K562 (cell line): ENCODE measurements around the gene SKAP1. TPM values are rescaled to one million over a fixed set of nuclear protein-coding genes. Genes with fewer than 3 reads are reported as not detected.

Source experiments
- ATAC-seq: fragments of 200-7000 bp; cut with Tn5 transposase; 3 replicates; pipeline ENCODE4 v1.9.1; 2020; ENCODE audit warnings: moderate library complexity
- BruUV-seq: library from RNA; stranded (reverse); fragments of 400-500 nt; replicated peaks from 2 replicates; lab custom pipeline; 2021; lab: Mats Ljungman, UMichigan
- CTCF ChIA-PET: fragments of 300-600 bp; formaldehyde crosslinking; extraction: SDS; loops from one replicate; lab custom pipeline; 2021; ENCODE audit warnings: low intra/inter-chr PET ratio; lab: Yijun Ruan, JAX
- POLR2A ChIA-PET: fragments of 300-600, 350-650 bp; sonication (Branson Sonifier 250); formaldehyde crosslinking; extraction: SDS; loops from one replicate; lab custom pipeline; 2021; ENCODE audit warnings: antibody characterized with exemption, inconsistent platforms; lab: Yijun Ruan, JAX
- DNase-seq, 4 experiments: peaks; one replicate each; pipeline versions ENCODE4 v3.0.0 to v3.0.0-alpha.2; 2011 to 2018; ENCODE audit warnings: low spot score in 3 of 4, mixed read lengths in 3 of 4; ENCODE audit errors: extremely low read depth in 1 of 4
- FAIRE-seq: peaks from 2 replicates; lab custom pipeline; 2011; peaks lifted over from hg19 to GRCh38; lab: Jason Lieb, UNC
- H2AFZ ChIP-seq: 2 replicates; pipeline ENCODE4 v1.6.0; 2011; ENCODE audit warnings: low read depth, low read length, control low read depth, inconsistent platforms
- H3K27ac ChIP-seq: fragments of 200-600 bp; 3 replicates; pipeline ENCODE4 v1.8.0; 2011; ENCODE audit warnings: low read depth, mild to moderate bottlenecking, control low read depth, inconsistent platforms, low read length, moderate library complexity, mixed read lengths; ENCODE audit errors: extremely low read depth
- H3K27me3 ChIP-seq, 2 experiments: fragments of 300-600 bp in 1 of 2; 2 replicates in 1 of 2; 3 replicates in 1 of 2; pipeline versions ENCODE4 v1.6.0 to v1.8.0; 2011; ENCODE audit warnings: inconsistent platforms in 2 of 2, low read length in 2 of 2, mild to moderate bottlenecking in 1 of 2, mixed read lengths in 1 of 2, moderate library complexity in 1 of 2; ENCODE audit not compliant: control insufficient read depth in 2 of 2, insufficient read depth in 2 of 2
- H3K36me3 ChIP-seq: fragments of 300-600 bp; 3 replicates; pipeline ENCODE4 v1.8.0; 2011; ENCODE audit warnings: mild to moderate bottlenecking, low read length, inconsistent platforms; ENCODE audit not compliant: control insufficient read depth, insufficient read depth
- H3K4me1 ChIP-seq, 2 experiments: fragments of 200-600 bp in 1 of 2; replicated peaks in 1 of 2; 2 replicates in 1 of 2; 3 replicates in 1 of 2; pipeline versions ENCODE4 v1.5.1 to v1.8.0; 2011; ENCODE audit warnings: inconsistent platforms in 2 of 2, low read length in 2 of 2, mild to moderate bottlenecking in 1 of 2, mixed read lengths in 1 of 2, moderate library complexity in 1 of 2; ENCODE audit not compliant: control insufficient read depth in 2 of 2, insufficient read depth in 2 of 2
- H3K4me2 ChIP-seq: 2 replicates; pipeline ENCODE4 v1.6.1; 2011; ENCODE audit warnings: low read length, control low read depth, inconsistent platforms, mixed read lengths; ENCODE audit not compliant: insufficient read depth
- H3K4me3 ChIP-seq: fragments of 200-600 bp; sonication (generic), shearing (Covaris generic); 2 replicates; pipeline ENCODE4 v1.5.1; 2016; ENCODE audit warnings: control low read depth, inconsistent platforms
- H3K79me2 ChIP-seq: fragments of 200-600 bp; 3 replicates; pipeline ENCODE4 v1.8.0; 2011; ENCODE audit warnings: low read length, inconsistent platforms; ENCODE audit not compliant: control insufficient read depth, insufficient read depth
- H3K9ac ChIP-seq, 2 experiments: 2 replicates each; pipeline versions ENCODE4 v1.6.0 to v1.6.1; 2011; ENCODE audit warnings: low read depth in 2 of 2, low read length in 2 of 2, control low read depth in 1 of 2, inconsistent platforms in 1 of 2, mild to moderate bottlenecking in 1 of 2, mixed read lengths in 1 of 2; ENCODE audit not compliant: insufficient read depth in 1 of 2
- H3K9me1 ChIP-seq: one replicate; pipeline ENCODE4 v1.6.0; 2011; ENCODE audit warnings: inconsistent platforms, mild to moderate bottlenecking, low read length, moderate library complexity; ENCODE audit not compliant: control insufficient read depth, insufficient read depth
- H3K9me3 ChIP-seq: replicated peaks from 2 replicates; pipeline ENCODE4 v1.5.1; 2011; ENCODE audit warnings: low read depth, low read length, inconsistent platforms; ENCODE audit not compliant: control insufficient read depth, insufficient read depth
- H4K20me1 ChIP-seq: replicated peaks from 2 replicates; pipeline ENCODE4 v1.6.1; 2011; ENCODE audit warnings: low read length, inconsistent platforms, mixed read lengths; ENCODE audit not compliant: control insufficient read depth, insufficient read depth
- BRD9 ChIP-seq: fragments of 450-650 bp; IDR thresholded peaks from 2 replicates; pipeline ENCODE4 v1.6.1; 2018; ENCODE audit warnings: low read depth; ENCODE audit not compliant: partially characterized antibody
- FOS ChIP-seq: IDR thresholded peaks from 3 replicates; pipeline ENCODE4 v1.6.1; 2011; ENCODE audit not compliant: insufficient read length; ENCODE audit errors: extremely low read depth
- NR2C2 ChIP-seq, 2 experiments: fragments of 200-800 bp in 1 of 2; sonication (Bioruptor generic) in 1 of 2; sonication (generic) in 1 of 2; formaldehyde crosslinking in 1 of 2; IDR thresholded peaks; 2 replicates each; pipeline versions ENCODE4 v1.6.1 to v1.8.0; 2016 to 2022; ENCODE audit warnings: mild to moderate bottlenecking in 1 of 2, missing compliant biosample characterization in 1 of 2, missing genetic modification characterization in 1 of 2, missing genetic modification reagents in 1 of 2
- TAF9B ChIP-seq: fragments of 450-650 bp; IDR thresholded peaks from 2 replicates; pipeline ENCODE4 v1.6.1; 2018; ENCODE audit warnings: mild to moderate bottlenecking; ENCODE audit not compliant: partially characterized antibody
- ZBTB43 ChIP-seq: sonication (generic); formaldehyde crosslinking; IDR thresholded peaks from 2 replicates; pipeline ENCODE4 v1.8.0; 2023; ENCODE audit warnings: mild to moderate bottlenecking, missing genetic modification reagents
- ZKSCAN1 ChIP-seq: fragments of 150-350 bp; IDR thresholded peaks from 2 replicates; pipeline ENCODE4 v1.6.1; 2016; ENCODE audit warnings: low read depth, low read length
- ZNF830 ChIP-seq: fragments of 250-450 bp; sonication (Bioruptor Pico); IDR thresholded peaks from 2 replicates; pipeline ENCODE4 v1.5.0; 2021; ENCODE audit warnings: mild to moderate bottlenecking
- WGBS: fragments of 100-300 bp; shearing (Covaris generic); methylation state at CpG from one replicate; pipeline ENCODE4 v1.1.6; 2016; ENCODE audit warnings: low coverage, mixed read lengths; ENCODE audit not compliant: insufficient coverage; ENCODE audit errors: missing lambda C conversion rate; 5-methylcytosine and 5-hydroxymethylcytosine counted together
- in situ Hi-C: fragments of 300-500 bp; cut with MboI; formaldehyde crosslinking; loops from 4 replicates; pipeline ENCODE4 v1.15.0; 2018; ENCODE audit warnings: inconsistent platforms, mixed read lengths
- intact Hi-C: fragments of 100-400 bp; cut with micrococcal nuclease; formaldehyde crosslinking; loops from 2 replicates; pipeline ENCODE4 v1.14.2; 2022
- polyA plus RNA-seq, 8 experiments: library from polyadenylated mRNA; depleted of rRNA in 4 of 8; stranded (reverse) in 5 of 8; unstranded in 3 of 8; fragments of >200 nt; fragmentation: Nextera tagmentation in 2 of 8; fragmentation: Illumina TruSeq in 1 of 8; extraction: Ambion mirVana in 2 of 8; extraction: Trizol in 1 of 8; gene quantifications; 2 replicates each; pipeline versions ENCODE4 v1.2.1 to v1.2.3, GENCODE V29; 2011 to 2014; ENCODE audit warnings: inconsistent platforms in 1 of 8, missing spikeins in 1 of 8
- total RNA-seq, 7 experiments: library from RNA; depleted of rRNA in 6 of 7; stranded (reverse); fragments of >200 nt in 6 of 7; fragmentation: Illumina TruSeq in 2 of 7; extraction: Trizol in 2 of 7; gene quantifications; 2 replicates each; pipeline versions ENCODE4 v1.2.1 to v1.2.3, GENCODE V29; 2011 to 2021; ENCODE audit warnings: low replicate concordance in 1 of 7

SKAP1 gene
- total and polyA plus RNA-seq, 9 of the 15 experiments (the other 6 are each of a cell fraction or from before 2014, with no cell fraction given) = 0.06 to 0.80 (median 0.10) TPM; not detected in 4

GRCh38 chr17:48293319-48294019 is 136.5 kb downstream of the SKAP1 start:
- H3K36me3 ChIP-seq = no peaks in the 10 kb centered on the region

GRCh38 chr17:48290378-48290777 is 139.6 kb downstream of the SKAP1 start:
- H3K79me2 ChIP-seq = no peaks in the 10 kb centered on the region
- intact Hi-C loops (no loop called here), in situ Hi-C loops (no loop called here)
- H4K20me1 ChIP-seq = no peaks in the 10 kb centered on the region
- H3K27me3 ChIP-seq = no peaks in the 10 kb centered on the region
- no peaks in the 10 kb centered on the region for H3K9me1 ChIP-seq
- ATAC-seq (no peak), DNase-seq (no peak), FAIRE-seq (peak; percentile 6)
- BruUV-seq = no TSS peak
- H3K9ac ChIP-seq = no peak overlapping the region
- POLR2A ChIA-PET = interaction anchor here (1.1 kb wide), 1 partner anchor 10 kb away, joined by 3 read pairs; no protein-coding TSS in a partner anchor
- no peak overlapping the region for H2AFZ ChIP-seq
- no peak for TF ChIP-seq ZBTB43 (CRISPR knock-in tag)
- TF ChIP-seq ZKSCAN1 = peak; percentile 67; the same call in 1 of the 2 replicates
- TF ChIP-seq BRD9 = no peak
- no peak for TF ChIP-seq FOS
- no peak for TF ChIP-seq TAF9B
- WGBS = 15% methylated on average over 2 of the region's 2 CpGs
- no peak overlapping the region for H3K4me2 ChIP-seq
- H3K9me3 ChIP-seq = no peaks in the 10 kb centered on the region
- no peak overlapping the region for H3K4me3 ChIP-seq
- H3K36me3 ChIP-seq = no peaks in the 10 kb centered on the region
- CTCF ChIA-PET = no interaction called here
- no peak overlapping the region for H3K27ac ChIP-seq
- no peaks in the 10 kb centered on the region for H3K4me1 ChIP-seq

More at GRCh38 chr17:48293319-48294019, 136.5 kb downstream of the SKAP1 start:
- Histone ChIP-seq H3K27me3 (no peaks in the 10 kb centered on the region), H3K9ac (no peak overlapping the region), H3K79me2 (no peaks in the 10 kb centered on the region)
- no peak for FAIRE-seq
- no TSS peak for BruUV-seq
- no peak for DNase-seq
- TF ChIP-seq NR2C2 (CRISPR knock-in tag; IDR thresholded peaks at IDR 0.05) (no peak), NR2C2 (tag; IDR thresholded peaks at IDR 0.05) (peak; percentile 7; the same call in 1 of the 2 replicates), ZNF830 (CRISPR knock-in tag) (no peak)
- TF ChIP-seq, all 486 proteins: peak for 1
- Histone ChIP-seq H3K9me1 (no peaks in the 10 kb centered on the region), H3K4me2 (0 out of 2 replicates have a peak overlapping the region, but pooled peaks have one; percentile 23), H2AFZ (peak overlapping the region; percentile 81), H3K4me1 (no peaks in the 10 kb centered on the region), H3K27ac (no peak overlapping the region), H3K9me3 (no peaks in the 10 kb centered on the region), H3K4me3 (no peak overlapping the region), H4K20me1 (no peaks in the 10 kb centered on the region)
- in situ Hi-C loops = no loop called here
- no peak; the same call in 2 of the 3 replicates for ATAC-seq
- ChIA-PET POLR2A (interaction anchor here (0.7 to 2.2 kb wide), 6 partner anchors 10 to 717 kb away, joined by 3 to 7 read pairs (median 4); no protein-coding TSS in a partner anchor), CTCF (no interaction called here)
- intact Hi-C loops = no loop called here
- WGBS = 48% methylated on average over 9 of the region's 9 CpGs
